Esophagus muscularis mucosa (tissue), 3 donors: ENCODE data around the gene DEPP1.

Source experiments
- CTCF ChIP-seq, 3 experiments: fragments of 200-600 bp in 2 of 3; fragments of 450-650 bp in 1 of 3; sonication (generic) in 2 of 3; IDR thresholded peaks; one replicate each; pipeline ENCODE4 v1.5.1; 2017 to 2019; ENCODE audit warnings: antibody characterized with exemption in 3 of 3, mild to moderate bottlenecking in 2 of 3, moderate library complexity in 1 of 3
- POLR2A ChIP-seq: fragments of 450-650 bp; IDR thresholded peaks from one replicate; pipeline ENCODE4 v1.6.1; 2017; ENCODE audit warnings: antibody characterized with exemption, moderate library complexity, mild to moderate bottlenecking, low read depth

GRCh38 chr10:44976352-44977198 is 2.0 kb downstream of the DEPP1 start:
- TF ChIP-seq CTCF (IDR thresholded peaks at IDR 0.05) = no peak
- TF ChIP-seq POLR2A = peak; percentile 6
